HCT116 (cell line): ENCODE measurements around the gene ELK4. TPM values are rescaled to one million over a fixed set of nuclear protein-coding genes. Genes with fewer than 3 reads are reported as not detected.

ENCODE experiments used
- ATAC-seq: fragments of 200-7000 bp; cut with Tn5 transposase; 2 replicates; pipeline ENCODE4 v1.9.1; 2020; ENCODE audit warnings: mild to moderate bottlenecking, moderate library complexity
- BruUV-seq: library from RNA; stranded (reverse); fragments of 400-500 nt; replicated peaks from 2 replicates; lab custom pipeline; 2021; lab: Mats Ljungman, UMichigan
- CTCF ChIA-PET: fragments of 300-600 bp; sonication (Branson Sonifier 250); formaldehyde crosslinking; loops from one replicate; lab custom pipeline; 2021; ENCODE audit warnings: antibody characterized with exemption; lab: Charles Lee
- POLR2A ChIA-PET: fragments of 300-600, 350-600 bp; sonication (Branson Sonifier 250); formaldehyde crosslinking; loops from one replicate; lab custom pipeline; 2021; ENCODE audit warnings: antibody characterized with exemption; lab: Charles Lee
- RAD21 ChIA-PET, 2 experiments: fragments of 300-600 bp; sonication (Branson Sonifier 250); formaldehyde crosslinking; loops; one replicate each; lab custom pipeline; 2023; ENCODE audit warnings: low total read pairs in 2 of 2; ENCODE audit not compliant: uncharacterized antibody in 2 of 2, unreplicated experiment in 2 of 2, low non-redundant PET in 1 of 2; lab: Charles Lee
- DNase-seq: peaks from one replicate; pipeline ENCODE4 v3.0.0-alpha.2; 2010; ENCODE audit warnings: low read depth, low spot score
- H2AFZ ChIP-seq: fragments of 200-600 bp; shearing (Covaris generic), sonication (generic); 2 replicates; pipeline ENCODE4 v1.6.1; 2017; ENCODE audit warnings: low read depth, mixed run types, mixed read lengths, antibody characterized with exemption, low read length; ENCODE audit not compliant: poor library complexity, severe bottlenecking
- H3K27ac ChIP-seq: 2 replicates; pipeline ENCODE4 v1.5.1; 2012; ENCODE audit warnings: low read depth, low read length
- H3K27me3 ChIP-seq: fragments of 200-600 bp; sonication (generic); 2 replicates; pipeline ENCODE4 v1.6.1; 2016; ENCODE audit warnings: mixed run types, low read length, mixed read lengths; ENCODE audit not compliant: insufficient read depth
- H3K36me3 ChIP-seq, 2 experiments: fragments of 200-500 bp in 1 of 2; fragments of 200-600 bp in 1 of 2; sonication (Bioruptor generic) in 1 of 2; sonication (generic) in 1 of 2; 2 replicates each; pipeline versions ENCODE4 v1.5.1 to v1.6.1; 2014 to 2016; ENCODE audit warnings: low read length in 2 of 2, inconsistent platforms in 1 of 2, mixed read lengths in 1 of 2, mixed run types in 1 of 2; ENCODE audit not compliant: insufficient read depth in 2 of 2, control insufficient read depth in 1 of 2
- H3K4me1 ChIP-seq, 2 experiments: fragments of 200-600 bp in 1 of 2; sonication (generic) in 1 of 2; 2 replicates each; pipeline versions ENCODE4 v1.5.1 to v1.6.1; 2012 to 2017; ENCODE audit warnings: low read length in 2 of 2, inconsistent platforms in 1 of 2, mild to moderate bottlenecking in 1 of 2, mixed read lengths in 1 of 2, mixed run types in 1 of 2, moderate library complexity in 1 of 2; ENCODE audit not compliant: insufficient read depth in 2 of 2, control insufficient read depth in 1 of 2
- H3K4me2 ChIP-seq: fragments of 200-600 bp; sonication (generic); 2 replicates; pipeline ENCODE4 v1.6.1; 2017; ENCODE audit warnings: mixed run types, low read length, mixed read lengths
- H3K4me3 ChIP-seq, 2 experiments: fragments of 200-600 bp in 1 of 2; sonication (generic) in 1 of 2; replicated peaks in 1 of 2; 2 replicates each; pipeline ENCODE4 v1.5.1; 2011 to 2016; ENCODE audit warnings: low read length in 2 of 2, control low read depth in 1 of 2, low read depth in 1 of 2, mild to moderate bottlenecking in 1 of 2, mixed read lengths in 1 of 2, mixed run types in 1 of 2
- H3K79me2 ChIP-seq: fragments of 200-600 bp; sonication (generic); 2 replicates; pipeline ENCODE4 v1.6.1; 2017; ENCODE audit warnings: mild to moderate bottlenecking, mixed run types, low read length, moderate library complexity, mixed read lengths; ENCODE audit not compliant: insufficient read depth
- H3K9ac ChIP-seq: fragments of 200-600 bp; sonication (generic); 2 replicates; pipeline ENCODE4 v1.6.1; 2016; ENCODE audit warnings: low read length, mixed read lengths
- H3K9me2 ChIP-seq: fragments of 200-600 bp; sonication (generic), shearing (Covaris generic); 2 replicates; pipeline ENCODE4 v1.6.1; 2017; ENCODE audit warnings: mixed run types, mild to moderate bottlenecking, moderate library complexity; ENCODE audit not compliant: insufficient read depth
- H3K9me3 ChIP-seq, 2 experiments: fragments of 200-500 bp in 1 of 2; fragments of 200-600 bp in 1 of 2; sonication (Bioruptor generic) in 1 of 2; sonication (generic) in 1 of 2; 2 replicates each; pipeline ENCODE4 v1.6.1; 2014 to 2017; ENCODE audit warnings: low read length in 2 of 2, mixed read lengths in 2 of 2, inconsistent platforms in 1 of 2, low read depth in 1 of 2, mild to moderate bottlenecking in 1 of 2, mixed run types in 1 of 2, moderate library complexity in 1 of 2; ENCODE audit not compliant: control insufficient read depth in 1 of 2, insufficient read depth in 1 of 2
- H4K20me1 ChIP-seq: fragments of 200-600 bp; sonication (generic), shearing (Covaris generic); 2 replicates; pipeline ENCODE4 v1.6.1; 2017; ENCODE audit warnings: mixed run types, mild to moderate bottlenecking, moderate library complexity; ENCODE audit not compliant: insufficient read depth
- ATF3 ChIP-seq: IDR thresholded peaks from 2 replicates; pipeline ENCODE4 v1.6.1; 2012
- CEBPB ChIP-seq: IDR thresholded peaks from 2 replicates; pipeline ENCODE4 v1.6.1; 2012; ENCODE audit warnings: low read depth
- CTCF ChIP-seq, 3 experiments: fragments of 200-600 bp in 1 of 3; sonication (generic) in 1 of 3; IDR thresholded peaks in 2 of 3; conservative IDR thresholded peaks in 1 of 3; 2 replicates each; pipeline ENCODE4 v1.5.1; 2012 to 2017; ENCODE audit warnings: low read depth in 2 of 3, low read length in 2 of 3, antibody characterized with exemption in 1 of 3, borderline replicate concordance in 1 of 3, control low read depth in 1 of 3, mild to moderate bottlenecking in 1 of 3, mixed read lengths in 1 of 3, mixed run types in 1 of 3, moderate library complexity in 1 of 3; ENCODE audit not compliant: insufficient read depth in 1 of 3
- EGR1 ChIP-seq: IDR thresholded peaks from 2 replicates; pipeline ENCODE4 v1.6.1; 2012; ENCODE audit warnings: low read depth
- EZH2 ChIP-seq: fragments of 200-600 bp; sonication (generic); IDR thresholded peaks from 2 replicates; pipeline ENCODE4 v1.6.1; 2017; ENCODE audit warnings: antibody characterized with exemption, mixed run types
- EZH2phosphoT487 ChIP-seq: fragments of 200-600 bp; IDR thresholded peaks from 2 replicates; pipeline ENCODE4 v1.6.1; 2018; ENCODE audit warnings: antibody characterized with exemption, borderline replicate concordance
- FOSL1 ChIP-seq: IDR thresholded peaks from 2 replicates; pipeline ENCODE4 v1.6.1; 2012; ENCODE audit warnings: low read depth
- JUND ChIP-seq: IDR thresholded peaks from 2 replicates; pipeline ENCODE4 v1.6.1; 2012
- MAX ChIP-seq: IDR thresholded peaks from 2 replicates; pipeline ENCODE4 v1.6.1; 2012
- POLR2A ChIP-seq: IDR thresholded peaks from 2 replicates; pipeline ENCODE4 v1.7.0; 2011; ENCODE audit warnings: borderline replicate concordance; ENCODE audit not compliant: insufficient read depth, insufficient read length; ENCODE audit errors: extremely low read depth
- POLR2AphosphoS5 ChIP-seq: IDR thresholded peaks from 2 replicates; pipeline ENCODE4 v1.6.1; 2011; ENCODE audit warnings: mild to moderate bottlenecking, low read depth, low read length, moderate library complexity
- RAD21 ChIP-seq: IDR thresholded peaks from 2 replicates; pipeline ENCODE4 v1.6.1; 2012; ENCODE audit warnings: low read depth, mild to moderate bottlenecking
- SIN3A ChIP-seq: IDR thresholded peaks from 2 replicates; pipeline ENCODE4 v1.6.1; 2012; ENCODE audit warnings: low read depth
- SRF ChIP-seq: IDR thresholded peaks from 2 replicates; pipeline ENCODE4 v1.6.1; 2012; ENCODE audit warnings: low read depth
- TCF7L2 ChIP-seq: IDR thresholded peaks from 2 replicates; pipeline ENCODE4 v1.7.0; 2011; ENCODE audit warnings: borderline replicate concordance, inconsistent platforms; ENCODE audit not compliant: insufficient read depth, insufficient read length; ENCODE audit errors: extremely low read depth
- ZBTB33 ChIP-seq: IDR thresholded peaks from 2 replicates; pipeline ENCODE4 v1.6.1; 2011; ENCODE audit warnings: mild to moderate bottlenecking, low read length, moderate library complexity; ENCODE audit not compliant: insufficient replicate concordance; ENCODE audit errors: extremely low read depth
- ZFX ChIP-seq: fragments of 450-650 bp; IDR thresholded peaks from 2 replicates; pipeline ENCODE4 v1.6.1; 2017
- intact Hi-C: fragments of 100-400 bp; cut with micrococcal nuclease; formaldehyde crosslinking; loops from 2 replicates; pipeline ENCODE4 v1.10.0; 2022
- total RNA-seq: library from RNA; stranded (reverse); gene quantifications from one replicate; pipeline ENCODE4 v1.2.1, GENCODE V29; 2021; ENCODE audit not compliant: unreplicated experiment

ELK4 gene
- total RNA-seq, 1 experiment from 2014 or later: 46.2 TPM

GRCh38 chr1:205642679-205643307, 11.0 kb upstream of the ELK4 start:
- H3K9me2 ChIP-seq: no peaks in the 10 kb centered on the region
- ChIA-PET RAD21 (no interaction called here), CTCF (no interaction called here), POLR2A (interaction anchor here (1.8 kb wide), 1 partner anchor 11 kb away, joined by 5 read pairs; the partner anchor contains the start of gene ELK4)
- no peak for DNase-seq
- no peak overlapping the region for H3K4me3 ChIP-seq
- BruUV-seq: no TSS peak
- H3K36me3 ChIP-seq: no peaks in the 10 kb centered on the region
- H3K27me3 ChIP-seq: no peaks in the 10 kb centered on the region
- H3K79me2 ChIP-seq: no peaks in the 10 kb centered on the region
- no peaks in the 10 kb centered on the region for H4K20me1 ChIP-seq
- TF ChIP-seq ZFX: no peak
- TF ChIP-seq CEBPB: no peak
- no peak for TF ChIP-seq CTCF (IDR thresholded peaks at IDR 0.05 in 2 of 3, conservative IDR thresholded peaks at IDR 0.05 in 1 of 3; ENCODE audit: borderline replicate concordance in 1 of 3, insufficient read depth in 1 of 3, low read depth in 2 of 3, low read length in 2 of 3)
- no peak for TF ChIP-seq MAX
- TF ChIP-seq ZBTB33: no peak
- TF ChIP-seq JUND: no peak
- no peak for TF ChIP-seq RAD21
- no peak for TF ChIP-seq EGR1
- TF ChIP-seq SRF: no peak
- no peak for TF ChIP-seq EZH2
- TF ChIP-seq FOSL1: no peak
- no peak for TF ChIP-seq TCF7L2
- no peak for TF ChIP-seq ATF3
- TF ChIP-seq EZH2phosphoT487: no peak
- no peak for TF ChIP-seq POLR2A
- TF ChIP-seq SIN3A: no peak
- TF ChIP-seq POLR2AphosphoS5: no peak
- H3K4me2 ChIP-seq: no peak overlapping the region
- intact Hi-C loops: no loop called here
- H3K27ac ChIP-seq: no peak overlapping the region
- no peaks in the 10 kb centered on the region for H3K4me1 ChIP-seq
- H3K9me3 ChIP-seq: no peaks in the 10 kb centered on the region
- H2AFZ ChIP-seq: no peak overlapping the region
- no peak overlapping the region for H3K9ac ChIP-seq
- ATAC-seq: no peak
